Natural killer cell (primary cell): Measurements from ENCODE around the gene SPDEF. TPM values are rescaled to one million over a fixed set of nuclear protein-coding genes. Genes with fewer than 3 reads are reported as not detected.
A peak's percentile ranks its signal among the peaks of the same experiment; 100 is the strongest.

Experiments used
- ATAC-seq, 3 donors: fragments of 150-1000 bp in 2 of 3; fragments of 200-7000 bp in 1 of 3; cut with Tn5 transposase; 1 replicate in 1 of 3; 2 replicates in 2 of 3; pipeline ENCODE4 v1.10.0; 2021; ENCODE audit warnings: mild to moderate bottlenecking in 2 of 3, moderate library complexity in 2 of 3
- DNase-seq, 2 donors: peaks; one replicate each; pipeline versions ENCODE4 v3.0.0 to v3.0.0-alpha.2; 2013 to 2021; ENCODE audit warnings: mixed read lengths in 1 of 2
- H3K27ac ChIP-seq: one replicate; pipeline ENCODE4 v1.5.1; 2013; ENCODE audit warnings: mild to moderate bottlenecking, low read length
- H3K27me3 ChIP-seq: one replicate; pipeline ENCODE4 v1.6.1; 2013; ENCODE audit warnings: low read length; ENCODE audit not compliant: control insufficient read depth, insufficient read depth
- H3K36me3 ChIP-seq: one replicate; pipeline ENCODE4 v1.6.1; 2013; ENCODE audit warnings: low read length; ENCODE audit not compliant: control insufficient read depth, insufficient read depth
- H3K4me1 ChIP-seq: one replicate; pipeline ENCODE4 v1.6.1; 2013; ENCODE audit warnings: low read length; ENCODE audit not compliant: control insufficient read depth, insufficient read depth
- H3K4me3 ChIP-seq: one replicate; pipeline ENCODE4 v1.5.1; 2013; ENCODE audit warnings: low read length
- H3K9me3 ChIP-seq: one replicate; pipeline ENCODE4 v1.6.1; 2013; ENCODE audit warnings: low read length; ENCODE audit not compliant: control insufficient read depth, insufficient read depth
- H3K27ac Mint-ChIP-seq, 2 donors: one replicate each; pipeline ENCODE4 v1.8.0; 2022; ENCODE audit warnings: mild to moderate bottlenecking in 2 of 2, mixed read lengths in 2 of 2, moderate library complexity in 1 of 2
- H3K27me3 Mint-ChIP-seq, 2 donors: one replicate each; pipeline ENCODE4 v1.8.0; 2022; ENCODE audit warnings: low read depth in 2 of 2, mixed read lengths in 2 of 2
- H3K36me3 Mint-ChIP-seq: one replicate; pipeline ENCODE4 v1.8.0; 2022; ENCODE audit warnings: mixed read lengths
- H3K4me1 Mint-ChIP-seq, 2 donors: one replicate each; pipeline ENCODE4 v1.8.0; 2022; ENCODE audit warnings: mixed read lengths in 2 of 2
- H3K4me3 Mint-ChIP-seq: one replicate; pipeline ENCODE4 v1.8.0; 2022; ENCODE audit warnings: mild to moderate bottlenecking, moderate library complexity, mixed read lengths
- H3K9me3 Mint-ChIP-seq, 2 donors: one replicate each; pipeline ENCODE4 v1.8.0; 2022; ENCODE audit warnings: mixed read lengths in 2 of 2
- CTCF ChIP-seq: fragments of 200-600 bp; IDR thresholded peaks from one replicate; pipeline ENCODE4 v1.8.0; 2022; ENCODE audit warnings: antibody characterized with exemption
- WGBS: methylation state at CpG from one replicate; pipeline ENCODE4 v1.1.7; 2013; ENCODE audit warnings: missing lambda C conversion rate; ENCODE audit not compliant: insufficient coverage; 5-methylcytosine and 5-hydroxymethylcytosine counted together
- intact Hi-C: fragments of 100-400 bp; cut with micrococcal nuclease; formaldehyde crosslinking; loops from one replicate; pipeline ENCODE4 v1.14.2; 2022
- total RNA-seq, 4 donors: library from RNA; stranded (reverse); fragments of 120-200 nt in 1 of 4; gene quantifications; one replicate each; pipeline versions ENCODE4 v1.2.3 to v1.2.4, GENCODE V29; 2013 to 2022

Gene SPDEF
- total RNA-seq, 3 donors from 2014 or later (not counting 1 experiment from before 2014, with no cell fraction given): 0.25 to 0.68 (median 0.45) TPM

- H3K27ac Mint-ChIP-seq: peak overlapping the region in 1 of 2 donors; percentile 61
- WGBS: 93% methylated on average over 6 of the region's 6 CpGs
Observed at GRCh38 chr6:34580707-34581560, 24.8 kb upstream of the SPDEF start.

GRCh38 chr6:34578445-34579262, 22.5 kb upstream of the SPDEF start:
- TF ChIP-seq CTCF: no peak
- no peak overlapping the region for H3K27ac Mint-ChIP-seq
- WGBS: 82% methylated on average over 7 of the region's 7 CpGs

More at GRCh38 chr6:34580707-34581560, 24.8 kb upstream of the SPDEF start:
- Mint-ChIP-seq H3K27me3 (no peaks in the 10 kb centered on the region), H3K36me3 (no peaks in the 10 kb centered on the region), H3K4me3 (no peak overlapping the region), H3K4me1 (peaks cover 5 to 23% of the 10 kb centered on the region in 2 donors), H3K9me3 (no peaks in the 10 kb centered on the region)
- intact Hi-C loops: no loop called here
- ATAC-seq: no peak
- TF ChIP-seq CTCF: no peak
- Histone ChIP-seq H3K4me3 (no peak overlapping the region), H3K4me1 (no peaks in the 10 kb centered on the region), H3K9me3 (no peaks in the 10 kb centered on the region), H3K36me3 (no peaks in the 10 kb centered on the region), H3K27me3 (no peaks in the 10 kb centered on the region), H3K27ac (no peak overlapping the region)
- DNase-seq: no peak

GRCh38 chr6:34576286-34576955, 20.3 kb upstream of the SPDEF start:
- Mint-ChIP-seq H3K27ac (no peak overlapping the region), H3K36me3 (no peaks in the 10 kb centered on the region), H3K4me1 (peaks cover 5 to 8% of the 10 kb centered on the region in 2 donors), H3K4me3 (no peak overlapping the region), H3K27me3 (no peaks in the 10 kb centered on the region), H3K9me3 (no peaks in the 10 kb centered on the region)
- H3K27ac ChIP-seq: no peak overlapping the region
- no peak overlapping the region for H3K4me3 ChIP-seq
- WGBS: 79% methylated on average over 18 of the region's 18 CpGs
- no peak for DNase-seq
- no peaks in the 10 kb centered on the region for H3K27me3 ChIP-seq
- no peaks in the 10 kb centered on the region for H3K9me3 ChIP-seq
- intact Hi-C loops: no loop called here
- TF ChIP-seq CTCF: no peak
- H3K36me3 ChIP-seq: no peaks in the 10 kb centered on the region
- no peak for ATAC-seq
- H3K4me1 ChIP-seq: no peaks in the 10 kb centered on the region

More at GRCh38 chr6:34578445-34579262, 22.5 kb upstream of the SPDEF start:
- Mint-ChIP-seq H3K4me3 (no peak overlapping the region), H3K4me1 (peaks cover 5 to 13% of the 10 kb centered on the region in 2 donors), H3K27me3 (no peaks in the 10 kb centered on the region), H3K36me3 (no peaks in the 10 kb centered on the region), H3K9me3 (no peaks in the 10 kb centered on the region)
- ATAC-seq (no peak), DNase-seq (no peak)
- H3K27me3 ChIP-seq: no peaks in the 10 kb centered on the region
- no peaks in the 10 kb centered on the region for H3K36me3 ChIP-seq
- H3K9me3 ChIP-seq: no peaks in the 10 kb centered on the region
- H3K27ac ChIP-seq: no peak overlapping the region
- no peak overlapping the region for H3K4me3 ChIP-seq
- no peaks in the 10 kb centered on the region for H3K4me1 ChIP-seq
- intact Hi-C loops: no loop called here
